MM.1S (cell line): ENCODE data around the gene NEIL1.
"Not testable (repeated sequence)": the region's sequence is repeated elsewhere in the genome, so short reads cannot be mapped to it uniquely, and the experiment has no call there.

Experiments
- DNase-seq: peaks from one replicate; pipeline ENCODE4 v3.0.0-alpha.2; 2015
- H2AFZ ChIP-seq: fragments of 300-600 bp; sonication (generic); 2 replicates; pipeline ENCODE4 v1.6.0; 2016; ENCODE audit warnings: antibody characterized with exemption, low read length
- H3F3A ChIP-seq: fragments of 300-600 bp; sonication (generic); 2 replicates; pipeline ENCODE4 v1.6.1; 2016; ENCODE audit warnings: mild to moderate bottlenecking, antibody characterized with exemption, low read length, moderate library complexity, mixed read lengths; ENCODE audit not compliant: insufficient read depth
- H3K27ac ChIP-seq: fragments of 300-600 bp; sonication (generic); 2 replicates; pipeline ENCODE4 v1.5.1; 2016; ENCODE audit warnings: mild to moderate bottlenecking, low read length
- H3K27me3 ChIP-seq: fragments of 300-600 bp; sonication (generic); replicated peaks from 2 replicates; pipeline ENCODE4 v1.6.0; 2016; ENCODE audit warnings: low read length; ENCODE audit not compliant: insufficient read depth
- H3K36me3 ChIP-seq: fragments of 300-600 bp; sonication (generic); replicated peaks from 2 replicates; pipeline ENCODE4 v1.6.1; 2016; ENCODE audit warnings: mild to moderate bottlenecking, low read length, mixed read lengths; ENCODE audit not compliant: insufficient read depth
- H3K4me1 ChIP-seq: fragments of 300-600 bp; sonication (generic); 2 replicates; pipeline ENCODE4 v1.6.1; 2016; ENCODE audit warnings: low read length, mixed read lengths
- H3K4me2 ChIP-seq: fragments of 300-600 bp; sonication (generic); 2 replicates; pipeline ENCODE4 v1.6.0; 2016; ENCODE audit warnings: low read depth, low read length
- H3K4me3 ChIP-seq: fragments of 300-600 bp; sonication (generic); 2 replicates; pipeline ENCODE4 v1.5.1; 2016; ENCODE audit warnings: low read length, mixed read lengths
- H3K79me2 ChIP-seq: fragments of 300-600 bp; sonication (generic); 2 replicates; pipeline ENCODE4 v1.6.1; 2016; ENCODE audit warnings: mixed run types, low read length, mixed read lengths
- H3K9ac ChIP-seq: fragments of 300-600 bp; sonication (generic); 2 replicates; pipeline ENCODE4 v1.6.1; 2016; ENCODE audit warnings: low read length, mixed read lengths
- H3K9me2 ChIP-seq: fragments of 300-600 bp; sonication (generic); replicated peaks from 2 replicates; pipeline ENCODE4 v1.6.1; 2016; ENCODE audit warnings: mild to moderate bottlenecking, low read length, mixed read lengths; ENCODE audit not compliant: insufficient read depth
- H3K9me3 ChIP-seq: fragments of 300-600 bp; sonication (generic); replicated peaks from 2 replicates; pipeline ENCODE4 v1.6.1; 2016; ENCODE audit warnings: mild to moderate bottlenecking, low read length, mixed read lengths; ENCODE audit not compliant: insufficient read depth
- H4K20me1 ChIP-seq: fragments of 300-600 bp; sonication (generic); 2 replicates; pipeline ENCODE4 v1.6.1; 2016; ENCODE audit warnings: mild to moderate bottlenecking, low read length, moderate library complexity, mixed read lengths; ENCODE audit not compliant: insufficient read depth
- EZH2 ChIP-seq: fragments of 300-600 bp; sonication (generic); optimal IDR thresholded peaks from 2 replicates; pipeline ENCODE3; 2017; ENCODE audit warnings: low read depth, mild to moderate bottlenecking, antibody characterized with exemption, low read length, mixed read lengths
- EZH2phosphoT487 ChIP-seq: fragments of 300-600 bp; sonication (generic); IDR thresholded peaks from 2 replicates; pipeline ENCODE4 v1.6.1; 2018; ENCODE audit warnings: antibody characterized with exemption, low read length
- TF ChIP-seq, protein P1 (sequence below): fragments of 300-600 bp; sonication (generic); IDR thresholded peaks from 2 replicates; pipeline ENCODE4 v1.5.1; 2016; ENCODE audit warnings: antibody characterized with exemption, low read length, mixed read lengths

Gene NEIL1

DNA sequence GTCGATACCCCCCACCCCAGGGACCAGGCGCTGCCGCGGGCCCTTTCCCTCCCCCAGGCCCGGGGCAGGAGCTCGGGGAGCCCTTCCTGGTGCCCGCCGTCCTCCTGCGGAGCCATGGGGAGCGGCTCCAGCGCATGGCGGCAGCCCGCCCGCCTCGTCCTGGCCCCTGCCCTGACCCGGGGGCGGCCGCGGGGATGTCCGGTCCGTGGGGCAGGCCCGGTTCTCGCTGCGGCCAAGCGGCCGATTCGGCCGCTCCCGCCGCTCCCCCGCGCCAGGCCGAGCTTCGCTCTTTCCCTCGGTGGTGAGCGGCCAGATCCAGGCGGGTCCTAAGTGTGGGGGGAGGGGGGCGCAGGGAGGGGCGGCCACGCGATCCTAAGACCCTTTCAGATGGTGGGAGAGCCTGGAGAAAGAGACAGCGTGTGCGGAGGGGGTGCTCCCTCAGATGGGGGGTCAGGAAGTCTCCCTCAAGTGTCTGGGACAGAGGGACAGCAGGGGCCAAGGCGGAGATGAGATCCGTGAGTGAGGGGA lies 1.3 kb downstream of the NEIL1 start:
- no peak for DNase-seq
- no peaks in the 10 kb centered on the region for H3K4me1 ChIP-seq
- no peaks in the 10 kb centered on the region for H3K9me2 ChIP-seq
- H4K20me1 ChIP-seq: no peaks in the 10 kb centered on the region
- peak overlapping the region; percentile 92 for H3K4me2 ChIP-seq
- H3K27ac ChIP-seq: no peak overlapping the region
- H2AFZ ChIP-seq: peak overlapping the region; percentile 76
- no peaks in the 10 kb centered on the region for H3K79me2 ChIP-seq
- no peaks in the 10 kb centered on the region for H3K27me3 ChIP-seq
- H3F3A ChIP-seq: no peaks in the 10 kb centered on the region
- no peaks in the 10 kb centered on the region for H3K36me3 ChIP-seq
- TF ChIP-seq, protein P1, sequence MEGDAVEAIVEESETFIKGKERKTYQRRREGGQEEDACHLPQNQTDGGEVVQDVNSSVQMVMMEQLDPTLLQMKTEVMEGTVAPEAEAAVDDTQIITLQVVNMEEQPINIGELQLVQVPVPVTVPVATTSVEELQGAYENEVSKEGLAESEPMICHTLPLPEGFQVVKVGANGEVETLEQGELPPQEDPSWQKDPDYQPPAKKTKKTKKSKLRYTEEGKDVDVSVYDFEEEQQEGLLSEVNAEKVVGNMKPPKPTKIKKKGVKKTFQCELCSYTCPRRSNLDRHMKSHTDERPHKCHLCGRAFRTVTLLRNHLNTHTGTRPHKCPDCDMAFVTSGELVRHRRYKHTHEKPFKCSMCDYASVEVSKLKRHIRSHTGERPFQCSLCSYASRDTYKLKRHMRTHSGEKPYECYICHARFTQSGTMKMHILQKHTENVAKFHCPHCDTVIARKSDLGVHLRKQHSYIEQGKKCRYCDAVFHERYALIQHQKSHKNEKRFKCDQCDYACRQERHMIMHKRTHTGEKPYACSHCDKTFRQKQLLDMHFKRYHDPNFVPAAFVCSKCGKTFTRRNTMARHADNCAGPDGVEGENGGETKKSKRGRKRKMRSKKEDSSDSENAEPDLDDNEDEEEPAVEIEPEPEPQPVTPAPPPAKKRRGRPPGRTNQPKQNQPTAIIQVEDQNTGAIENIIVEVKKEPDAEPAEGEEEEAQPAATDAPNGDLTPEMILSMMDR: no peak
- TF ChIP-seq EZH2 (no peak), EZH2phosphoT487 (no peak)
- H3K9me3 ChIP-seq: no peaks in the 10 kb centered on the region
- peak overlapping the region; percentile 51; the same call in 1 of the 2 replicates for H3K9ac ChIP-seq
- peak overlapping the region; percentile 84 for H3K4me3 ChIP-seq

DNA sequence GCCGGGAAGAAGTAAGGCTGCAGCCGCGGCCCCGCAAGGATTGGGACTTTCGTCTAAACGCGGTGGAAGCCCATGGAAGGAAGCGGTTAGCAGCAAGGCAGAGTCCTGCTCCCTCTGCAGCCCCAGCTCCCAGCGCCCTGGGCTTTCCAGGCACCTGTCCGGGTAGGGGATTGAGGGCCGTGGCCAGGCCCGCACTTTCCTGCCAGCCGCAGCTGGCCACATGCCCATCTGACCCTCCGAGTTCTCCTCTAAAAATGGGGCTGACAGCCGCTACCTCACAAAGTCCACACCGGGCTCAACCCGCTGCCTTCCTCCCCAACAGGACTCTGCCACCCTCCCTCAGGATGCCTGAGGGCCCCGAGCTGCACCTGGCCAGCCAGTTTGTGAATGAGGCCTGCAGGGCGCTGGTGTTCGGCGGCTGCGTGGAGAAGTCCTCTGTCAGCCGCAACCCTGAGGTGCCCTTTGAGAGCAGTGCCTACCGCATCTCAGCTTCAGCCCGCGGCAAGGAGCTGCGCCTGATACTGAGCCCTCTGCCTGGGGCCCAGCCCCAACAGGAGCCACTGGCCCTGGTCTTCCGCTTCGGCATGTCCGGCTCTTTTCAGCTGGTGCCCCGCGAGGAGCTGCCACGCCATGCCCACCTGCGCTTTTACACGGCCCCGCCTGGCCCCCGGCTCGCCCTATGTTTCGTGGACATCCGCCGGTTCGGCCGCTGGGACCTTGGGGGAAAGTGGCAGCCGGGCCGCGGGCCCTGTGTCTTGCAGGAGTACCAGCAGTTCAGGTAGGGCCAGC lies 1.9 kb downstream of the NEIL1 start:
- Histone ChIP-seq H3K9ac (no peak overlapping the region), H3K4me2 (peak overlapping the region; percentile 92; the same call in 1 of the 2 replicates), H3K36me3 (no peaks in the 10 kb centered on the region), H4K20me1 (no peaks in the 10 kb centered on the region), H3K9me2 (no peaks in the 10 kb centered on the region), H2AFZ (no peak overlapping the region), H3K4me3 (no peak overlapping the region), H3K27ac (no peak overlapping the region), H3K4me1 (no peaks in the 10 kb centered on the region), H3K9me3 (no peaks in the 10 kb centered on the region), H3K27me3 (no peaks in the 10 kb centered on the region), H3K79me2 (no peaks in the 10 kb centered on the region), H3F3A (no peaks in the 10 kb centered on the region)
- TF ChIP-seq EZH2 (no peak), EZH2phosphoT487 (no peak)
- TF ChIP-seq, protein P1: no peak
- no peak for DNase-seq

GRCh38 chr15:75349351-75349669 lies 2.5 kb downstream of the NEIL1 start:
- not testable (repeated sequence) for H3K79me2 ChIP-seq, H3K36me3 ChIP-seq, H2AFZ ChIP-seq, H3K4me3 ChIP-seq, H3F3A ChIP-seq, DNase-seq, H3K4me2 ChIP-seq, H3K9me3 ChIP-seq, H4K20me1 ChIP-seq, H3K9ac ChIP-seq, H3K4me1 ChIP-seq, H3K27ac ChIP-seq, H3K27me3 ChIP-seq, H3K9me2 ChIP-seq
